Trophoblast cell (in vitro differentiated cells and primary cell): ENCODE data around the gene ATXN2.

Source experiments
- DNase-seq, 2 donors: peaks; one replicate each; pipeline ENCODE4 v3.0.0-alpha.2; 2016
- H2AFZ ChIP-seq: 2 replicates; pipeline ENCODE4 v1.6.1; 2013; ENCODE audit warnings: low read length, moderate library complexity, mild to moderate bottlenecking; ENCODE audit not compliant: insufficient read depth, poor library complexity
- H2AK5ac ChIP-seq: 2 replicates; pipeline ENCODE4 v1.6.1; 2013; ENCODE audit warnings: mild to moderate bottlenecking, low read length
- H2BK120ac ChIP-seq: 2 replicates; pipeline ENCODE4 v1.6.1; 2013; ENCODE audit warnings: low read length, mild to moderate bottlenecking, moderate library complexity; ENCODE audit not compliant: insufficient read depth, poor library complexity
- H2BK12ac ChIP-seq: 2 replicates; pipeline ENCODE4 v1.6.1; 2013; ENCODE audit warnings: mild to moderate bottlenecking, low read length, moderate library complexity
- H2BK5ac ChIP-seq: 2 replicates; pipeline ENCODE4 v1.6.1; 2013; ENCODE audit warnings: low read length, low read depth, moderate library complexity, mild to moderate bottlenecking; ENCODE audit not compliant: poor library complexity
- H3K14ac ChIP-seq: 2 replicates; pipeline ENCODE4 v1.6.1; 2013; ENCODE audit warnings: mild to moderate bottlenecking, low read length
- H3K18ac ChIP-seq: 2 replicates; pipeline ENCODE4 v1.6.1; 2013; ENCODE audit warnings: mild to moderate bottlenecking, low read length
- H3K23ac ChIP-seq: 2 replicates; pipeline ENCODE4 v1.6.1; 2013; ENCODE audit warnings: low read length
- H3K27ac ChIP-seq: 2 replicates; pipeline ENCODE4 v1.5.1; 2013; ENCODE audit warnings: low read depth, mild to moderate bottlenecking, inconsistent platforms, low read length, moderate library complexity
- H3K27me3 ChIP-seq: 2 replicates; pipeline ENCODE4 v1.6.1; 2013; ENCODE audit warnings: inconsistent platforms, mild to moderate bottlenecking, low read length, moderate library complexity; ENCODE audit not compliant: insufficient read depth
- H3K36me3 ChIP-seq, 2 experiments: 1 replicate in 1 of 2; 2 replicates in 1 of 2; pipeline ENCODE4 v1.6.1; 2013; ENCODE audit warnings: low read length in 2 of 2, mild to moderate bottlenecking in 2 of 2, moderate library complexity in 1 of 2; ENCODE audit not compliant: insufficient read depth in 2 of 2, control insufficient read depth in 1 of 2
- H3K4ac ChIP-seq: 2 replicates; pipeline ENCODE4 v1.6.1; 2013; ENCODE audit warnings: low read depth, mild to moderate bottlenecking, low read length, moderate library complexity
- H3K4me1 ChIP-seq, 2 experiments: 1 replicate in 1 of 2; 2 replicates in 1 of 2; pipeline ENCODE4 v1.6.1; 2013; ENCODE audit warnings: low read length in 2 of 2, mild to moderate bottlenecking in 2 of 2, moderate library complexity in 1 of 2; ENCODE audit not compliant: insufficient read depth in 2 of 2, control insufficient read depth in 1 of 2
- H3K4me2 ChIP-seq: 2 replicates; pipeline ENCODE4 v1.6.1; 2013; ENCODE audit warnings: inconsistent platforms, mild to moderate bottlenecking, low read length, moderate library complexity
- H3K4me3 ChIP-seq: 2 replicates; pipeline ENCODE4 v1.5.1; 2013; ENCODE audit warnings: mild to moderate bottlenecking, low read depth, low read length, inconsistent platforms
- H3K79me1 ChIP-seq: one replicate; pipeline ENCODE4 v1.6.1; 2013; ENCODE audit warnings: low read length
- H3K79me2 ChIP-seq: 2 replicates; pipeline ENCODE4 v1.6.1; 2013; ENCODE audit warnings: low read length, mild to moderate bottlenecking; ENCODE audit not compliant: control insufficient read depth, insufficient read depth, poor library complexity
- H3K9ac ChIP-seq: 2 replicates; pipeline ENCODE4 v1.6.1; 2013; ENCODE audit warnings: mild to moderate bottlenecking, low read length
- H3K9me3 ChIP-seq: 2 replicates; pipeline ENCODE4 v1.6.1; 2013; ENCODE audit warnings: low read depth, mild to moderate bottlenecking, control low read depth, inconsistent platforms, low read length; ENCODE audit not compliant: insufficient read depth
- H4K12ac ChIP-seq: 2 replicates; pipeline ENCODE4 v1.6.1; 2013; ENCODE audit warnings: low read depth, mild to moderate bottlenecking, low read length, moderate library complexity
- H4K8ac ChIP-seq: 2 replicates; pipeline ENCODE4 v1.6.1; 2013; ENCODE audit warnings: low read depth, mild to moderate bottlenecking, low read length, moderate library complexity
- H4K91ac ChIP-seq: one replicate; pipeline ENCODE4 v1.6.1; 2013; ENCODE audit warnings: low read depth, mild to moderate bottlenecking, low read length, moderate library complexity
- WGBS: extraction: QIAGEN DNeasy Blood & Tissue Kit; methylation state at CpG from one replicate; pipeline ENCODE4 v1.1.7; 2013; ENCODE audit warnings: missing lambda C conversion rate; ENCODE audit not compliant: insufficient read length, insufficient coverage; ENCODE audit errors: extremely low coverage; 5-methylcytosine and 5-hydroxymethylcytosine counted together

Gene ATXN2

DNA sequence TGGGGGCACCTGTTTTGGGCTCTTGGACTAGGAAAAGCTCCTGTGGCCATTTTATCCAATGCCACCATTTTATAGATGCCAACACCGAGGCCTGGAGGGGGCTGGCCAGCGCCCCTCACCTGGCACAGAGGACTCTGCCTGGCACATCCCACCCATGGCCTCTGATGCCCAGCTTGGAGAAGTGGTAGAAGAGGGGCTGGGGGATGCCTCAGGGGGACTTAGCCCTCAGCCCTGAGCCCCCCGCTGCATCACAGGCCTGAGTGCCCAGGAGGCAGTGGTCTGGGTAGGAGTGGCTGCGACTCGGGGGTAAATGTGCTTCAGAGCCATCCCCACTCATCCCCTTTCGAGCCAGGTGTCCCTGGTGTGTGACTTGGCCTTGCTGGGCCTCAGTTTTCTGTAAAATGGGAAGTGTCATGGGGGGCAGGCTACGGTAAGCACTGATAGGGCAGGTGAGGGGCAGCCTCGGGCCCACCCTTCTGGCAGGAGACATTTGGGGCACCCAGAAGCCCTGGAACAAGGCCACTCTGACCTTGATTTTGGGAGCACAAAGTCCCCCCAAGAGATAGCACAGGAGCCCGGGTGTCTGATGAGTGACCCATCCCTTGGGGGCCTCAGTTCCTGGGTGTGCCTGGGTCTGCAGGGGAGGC is 170.9 kb downstream of the ATXN2 start:
- WGBS = no CpG with 5 or more reads among the region's 9 CpGs
- Histone ChIP-seq H3K4me2 (no peak overlapping the region), H4K12ac (no peak overlapping the region), H2BK120ac (no peak overlapping the region), H3K9ac (no peak overlapping the region), H3K27me3 (no peaks in the 10 kb centered on the region), H3K4me1 (peaks cover 13 to 23% of the 10 kb centered on the region in 2 experiments), H3K4me3 (no peak overlapping the region), H3K9me3 (no peaks in the 10 kb centered on the region), H3K14ac (no peak overlapping the region), H2BK12ac (no peak overlapping the region), H4K91ac (no peak overlapping the region), H3K18ac (no peak overlapping the region), H2AFZ (no peak overlapping the region), H3K27ac (no peak overlapping the region), H2BK5ac (no peak overlapping the region), H2AK5ac (no peak overlapping the region), H3K79me1 (peaks cover 3% of the 10 kb centered on the region), H4K8ac (no peak overlapping the region), H3K36me3 (no peaks in the 10 kb centered on the region), H3K23ac (no peak overlapping the region), H3K4ac (no peak overlapping the region), H3K79me2 (no peaks in the 10 kb centered on the region)
- no peak for DNase-seq

DNA sequence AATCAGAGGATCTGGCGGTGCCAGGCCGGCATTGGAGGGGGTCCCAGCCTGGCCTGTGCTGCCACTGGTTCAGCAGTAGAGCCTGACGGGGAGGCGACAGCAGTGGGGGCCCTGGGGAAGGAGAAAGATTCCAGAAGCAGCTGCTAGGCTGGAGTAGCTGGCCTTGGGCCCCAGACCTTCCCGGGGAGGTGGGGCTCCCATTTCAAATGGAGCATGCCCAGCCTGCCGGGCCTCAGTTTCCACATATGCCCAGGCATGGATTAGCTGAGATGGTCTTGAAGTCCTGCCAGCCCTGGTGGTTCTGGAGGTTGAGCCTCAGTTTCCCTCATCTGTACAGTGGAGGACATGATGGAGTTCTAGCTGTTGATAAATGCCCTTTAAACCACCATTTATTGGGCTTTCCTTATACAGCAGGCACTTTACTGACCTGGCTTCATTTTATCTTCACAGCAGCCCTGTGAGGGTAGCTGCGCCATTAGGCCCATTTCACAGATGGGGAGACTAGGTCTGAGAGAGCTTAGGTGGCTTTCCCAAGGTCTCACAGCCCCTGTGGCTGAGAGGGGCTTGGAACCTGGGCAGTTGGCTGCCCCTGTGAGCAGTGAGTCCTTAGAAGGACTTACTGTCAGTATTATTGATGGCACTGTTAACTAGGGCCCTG is 171.6 kb downstream of the ATXN2 start:
- Histone ChIP-seq H2BK12ac (no peak overlapping the region), H3K4ac (no peak overlapping the region), H3K4me2 (no peak overlapping the region), H4K12ac (no peak overlapping the region), H2BK120ac (no peak overlapping the region), H3K79me2 (no peaks in the 10 kb centered on the region), H2BK5ac (no peak overlapping the region), H3K9me3 (no peaks in the 10 kb centered on the region), H3K4me3 (no peak overlapping the region), H3K23ac (no peak overlapping the region), H3K27ac (no peak overlapping the region), H3K79me1 (peaks cover 3% of the 10 kb centered on the region), H3K27me3 (no peaks in the 10 kb centered on the region), H2AK5ac (no peak overlapping the region), H2AFZ (no peak overlapping the region), H4K91ac (no peak overlapping the region), H3K4me1 (peaks cover 13 to 23% of the 10 kb centered on the region in 2 experiments), H3K36me3 (no peaks in the 10 kb centered on the region), H3K18ac (no peak overlapping the region), H3K9ac (no peak overlapping the region), H4K8ac (no peak overlapping the region), H3K14ac (no peak overlapping the region)
- no CpG with 5 or more reads among the region's 7 CpGs for WGBS
- DNase-seq = no peak

DNA sequence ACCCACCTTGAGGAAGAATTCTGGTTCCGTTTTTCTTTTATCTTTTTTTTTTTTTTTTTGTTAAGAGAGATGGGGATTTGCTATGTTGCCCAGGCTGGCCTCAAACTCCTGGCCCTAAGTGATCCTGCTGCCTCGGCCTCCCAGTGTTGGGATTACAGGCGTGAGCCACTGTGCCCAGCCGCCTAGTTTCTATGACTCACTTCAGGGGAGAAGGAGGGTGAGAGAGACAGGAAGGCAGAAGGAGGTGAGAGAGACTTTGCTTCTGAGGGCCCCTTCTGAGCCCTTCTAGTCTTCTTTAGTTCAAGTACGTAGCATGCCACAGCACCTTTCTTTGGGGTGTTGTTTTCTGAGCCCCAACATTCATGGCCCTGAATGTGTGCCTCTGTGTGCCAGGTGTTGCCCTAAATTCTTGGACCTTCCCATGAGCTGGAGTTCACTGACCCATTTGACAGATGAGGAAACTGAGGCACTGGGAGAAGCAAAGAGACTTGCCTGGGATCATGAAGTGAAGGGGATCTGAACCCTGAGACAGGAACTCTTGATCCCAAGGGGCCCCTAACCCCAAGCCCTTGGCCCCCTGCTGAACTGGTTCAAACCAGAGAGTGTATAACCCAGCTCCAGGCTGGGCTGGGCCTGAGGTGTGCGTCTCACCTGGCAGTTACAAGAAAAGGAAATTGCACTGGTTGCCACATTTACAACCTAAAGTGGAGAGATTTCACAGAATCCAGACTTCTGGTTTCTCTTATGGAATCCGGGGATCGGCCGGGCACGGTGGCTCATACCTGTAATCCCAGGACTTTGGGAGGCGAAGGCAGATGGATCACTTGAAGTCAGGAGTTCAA is 172.6 kb downstream of the ATXN2 start:
- peaks cover 13 to 21% of the 10 kb centered on the region in 2 experiments for H3K4me1 ChIP-seq
- no peak overlapping the region for H3K23ac ChIP-seq
- H3K18ac ChIP-seq = no peak overlapping the region
- no peaks in the 10 kb centered on the region for H3K79me2 ChIP-seq
- DNase-seq = no peak
- H3K79me1 ChIP-seq = peaks cover 3% of the 10 kb centered on the region
- no peak overlapping the region for H2AFZ ChIP-seq
- H3K36me3 ChIP-seq = no peaks in the 10 kb centered on the region
- H3K14ac ChIP-seq = no peak overlapping the region
- no peak overlapping the region for H3K4ac ChIP-seq
- H3K27me3 ChIP-seq = no peaks in the 10 kb centered on the region
- H4K12ac ChIP-seq = no peak overlapping the region
- H2AK5ac ChIP-seq = no peak overlapping the region
- no peak overlapping the region for H3K9ac ChIP-seq
- no peak overlapping the region for H3K4me2 ChIP-seq
- H3K27ac ChIP-seq = no peak overlapping the region
- H2BK5ac ChIP-seq = no peak overlapping the region
- no CpG with 5 or more reads among the region's 11 CpGs for WGBS
- no peak overlapping the region for H2BK12ac ChIP-seq
- no peak overlapping the region for H3K4me3 ChIP-seq
- H3K9me3 ChIP-seq = no peaks in the 10 kb centered on the region
- H4K91ac ChIP-seq = no peak overlapping the region
- H4K8ac ChIP-seq = no peak overlapping the region
- H2BK120ac ChIP-seq = no peak overlapping the region

DNA sequence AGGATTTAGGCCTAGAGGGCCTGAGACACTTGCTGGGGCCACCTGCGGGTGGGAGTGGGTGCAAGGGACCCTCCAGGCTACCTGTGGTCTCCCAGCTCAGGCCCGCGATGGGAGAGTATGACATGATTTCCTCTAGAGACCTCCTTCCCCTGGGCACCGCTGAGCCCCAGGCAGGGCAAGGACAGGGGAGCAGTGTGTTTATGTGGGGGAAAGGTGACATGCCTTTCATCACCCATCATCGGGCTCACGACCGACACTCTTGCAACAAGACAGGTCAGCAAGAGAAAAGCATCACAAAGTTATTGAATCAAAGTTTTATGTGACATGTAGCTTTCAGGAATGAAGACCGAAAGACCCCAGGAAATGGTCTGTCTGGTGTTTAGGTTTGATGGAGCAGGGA is 173.5 kb downstream of the ATXN2 start:
- Histone ChIP-seq H3K4me3 (no peak overlapping the region), H3K4me2 (peak overlapping the region; percentile 8), H4K8ac (no peak overlapping the region), H3K14ac (no peak overlapping the region), H3K27ac (no peak overlapping the region), H3K36me3 (no peaks in the 10 kb centered on the region), H2AK5ac (no peak overlapping the region), H3K18ac (no peak overlapping the region), H2BK120ac (no peak overlapping the region), H2BK12ac (no peak overlapping the region), H3K9ac (no peak overlapping the region), H3K23ac (no peak overlapping the region), H3K27me3 (no peaks in the 10 kb centered on the region), H3K79me2 (no peaks in the 10 kb centered on the region), H3K79me1 (peaks cover 3% of the 10 kb centered on the region), H3K4me1 (peaks cover 13 to 19% of the 10 kb centered on the region in 2 experiments), H4K91ac (peak overlapping the region; percentile 15), H4K12ac (no peak overlapping the region), H2AFZ (no peak overlapping the region), H2BK5ac (no peak overlapping the region), H3K9me3 (no peaks in the 10 kb centered on the region), H3K4ac (no peak overlapping the region)
- WGBS = no CpG with 5 or more reads among the region's 8 CpGs
- peak in 1 of 2 donors; percentile 36 for DNase-seq
